ENCODE data around the gene P2RX3.

The P2RX3 gene

GRCh38 chr11:57353446-57353845 lies 15.3 kb downstream of the P2RX3 start:
- no peak overlapping the region for H2AFZ ChIP-seq (ENCODE audit: low read length)

GRCh38 chr11:57353852-57354251 lies 15.7 kb downstream of the P2RX3 start:
- no peak overlapping the region for H3K4me2 ChIP-seq (ENCODE audit: low read length)
- H2AFZ ChIP-seq (ENCODE audit: low read length), result no peak overlapping the region
- H3K27me3 ChIP-seq (ENCODE audit: insufficient read depth, low read length), result no peaks in the 10 kb centered on the region; the same call in 1 of the 2 replicates

More at GRCh38 chr11:57353446-57353845, 15.3 kb downstream of the P2RX3 start:
- no peak overlapping the region for H3K27ac ChIP-seq (ENCODE audit: low read depth, low read length, poor library complexity, severe bottlenecking)
- no peaks in the 10 kb centered on the region for H3K79me2 ChIP-seq (ENCODE audit: insufficient read depth, low read length)
- no peak overlapping the region for H3K9ac ChIP-seq (ENCODE audit: low read length)
- H3K4me1 ChIP-seq (ENCODE audit: insufficient read depth, low read length, severe bottlenecking), result no peaks in the 10 kb centered on the region
- no peaks in the 10 kb centered on the region; the same call in 1 of the 2 replicates for H3K27me3 ChIP-seq (ENCODE audit: insufficient read depth, low read length)
- peaks cover 5% of the 10 kb centered on the region; the same call in 1 of the 2 replicates for H3K9me3 ChIP-seq (ENCODE audit: low read length)
- H3K9me2 ChIP-seq (ENCODE audit: low read depth, low read length), result no peaks in the 10 kb centered on the region
- no peaks in the 10 kb centered on the region for H3F3A ChIP-seq (ENCODE audit: insufficient read depth, low read length)
- H3K4me2 ChIP-seq (ENCODE audit: low read length), result no peak overlapping the region
- no peak overlapping the region for H3K4me3 ChIP-seq (ENCODE audit: low read depth, low read length, poor library complexity, severe bottlenecking)
- TF ChIP-seq CTCF (IDR thresholded peaks at IDR 0.05; ENCODE audit: low read length), result no peak
- no peak for TF ChIP-seq EZH2 (IDR thresholded peaks at IDR 0.05; ENCODE audit: borderline replicate concordance, low read length)
- H3K36me3 ChIP-seq (ENCODE audit: insufficient read depth, low read length), result no peaks in the 10 kb centered on the region
- H4K20me1 ChIP-seq (ENCODE audit: insufficient read depth, low read length), result no peaks in the 10 kb centered on the region

GRCh38 chr11:57354699-57355098 lies 16.5 kb downstream of the P2RX3 start:
- Histone ChIP-seq H3K36me3 (ENCODE audit: insufficient read depth, low read length) (no peaks in the 10 kb centered on the region), H4K20me1 (ENCODE audit: insufficient read depth, low read length) (no peaks in the 10 kb centered on the region), H3K9me3 (ENCODE audit: low read length) (peaks cover 5% of the 10 kb centered on the region; the same call in 1 of the 2 replicates), H2AFZ (ENCODE audit: low read length) (no peak overlapping the region), H3K79me2 (ENCODE audit: insufficient read depth, low read length) (no peaks in the 10 kb centered on the region), H3K9ac (ENCODE audit: low read length) (no peak overlapping the region), H3K27me3 (ENCODE audit: insufficient read depth, low read length) (no peaks in the 10 kb centered on the region; the same call in 1 of the 2 replicates), H3K4me3 (ENCODE audit: low read depth, low read length, poor library complexity, severe bottlenecking) (no peak overlapping the region), H3K9me2 (ENCODE audit: low read depth, low read length) (no peaks in the 10 kb centered on the region), H3K27ac (ENCODE audit: low read depth, low read length, poor library complexity, severe bottlenecking) (no peak overlapping the region), H3K4me1 (ENCODE audit: insufficient read depth, low read length, severe bottlenecking) (no peaks in the 10 kb centered on the region), H3K4me2 (ENCODE audit: low read length) (no peak overlapping the region), H3F3A (ENCODE audit: insufficient read depth, low read length) (no peaks in the 10 kb centered on the region)
- TF ChIP-seq CTCF (IDR thresholded peaks at IDR 0.05; ENCODE audit: low read length), result no peak

More at GRCh38 chr11:57353852-57354251, 15.7 kb downstream of the P2RX3 start:
- Histone ChIP-seq H3F3A (ENCODE audit: insufficient read depth, low read length) (no peaks in the 10 kb centered on the region), H3K36me3 (ENCODE audit: insufficient read depth, low read length) (no peaks in the 10 kb centered on the region), H3K27ac (ENCODE audit: low read depth, low read length, poor library complexity, severe bottlenecking) (no peak overlapping the region), H3K4me3 (ENCODE audit: low read depth, low read length, poor library complexity, severe bottlenecking) (no peak overlapping the region), H4K20me1 (ENCODE audit: insufficient read depth, low read length) (no peaks in the 10 kb centered on the region), H3K9ac (ENCODE audit: low read length) (no peak overlapping the region), H3K79me2 (ENCODE audit: insufficient read depth, low read length) (no peaks in the 10 kb centered on the region), H3K9me3 (ENCODE audit: low read length) (peaks cover 5% of the 10 kb centered on the region; the same call in 1 of the 2 replicates), H3K9me2 (ENCODE audit: low read depth, low read length) (no peaks in the 10 kb centered on the region), H3K4me1 (ENCODE audit: insufficient read depth, low read length, severe bottlenecking) (no peaks in the 10 kb centered on the region)
- TF ChIP-seq EZH2 (IDR thresholded peaks at IDR 0.05; ENCODE audit: borderline replicate concordance, low read length) (no peak), CTCF (IDR thresholded peaks at IDR 0.05; ENCODE audit: low read length) (no peak)
